Measurements from ENCODE around the gene KCNC2. TPM values are rescaled to one million over a fixed set of nuclear protein-coding genes. Genes with fewer than 3 reads are reported as not detected.
A peak's percentile ranks its signal among the peaks of the same experiment; 100 is the strongest.

The KCNC2 gene
- polyA plus RNA-seq, 1 donor from 2014 or later: 7.4 TPM

- Histone ChIP-seq H3K4me2 (ENCODE audit: low read length) (no peak overlapping the region), H3K36me3 (ENCODE audit: insufficient read depth, low read length) (no peaks in the 10 kb centered on the region), H3K9ac (ENCODE audit: low read length) (no peak overlapping the region), H3K27me3 (ENCODE audit: insufficient read depth, low read depth, low read length) (no peaks in the 10 kb centered on the region), H2AFZ (ENCODE audit: low read depth, low read length) (no peak overlapping the region), H3K27ac (ENCODE audit: low read length) (no peak overlapping the region), H3F3A (ENCODE audit: insufficient read depth, low read length, poor library complexity, severe bottlenecking) (no peaks in the 10 kb centered on the region), H3K9me2 (ENCODE audit: insufficient read depth, low read length) (no peaks in the 10 kb centered on the region), H4K20me1 (ENCODE audit: insufficient read depth) (no peaks in the 10 kb centered on the region), H3K79me2 (replicated peaks; ENCODE audit: insufficient read depth, low read length) (no peaks in the 10 kb centered on the region), H3K9me3 (ENCODE audit: low read length) (no peaks in the 10 kb centered on the region), H3K4me3 (ENCODE audit: low read length) (no peak overlapping the region)
- TF ChIP-seq EZH2 (IDR thresholded peaks at IDR 0.05; ENCODE audit: borderline replicate concordance, insufficient read depth, low read length, poor library complexity, severe bottlenecking) (no peak), RAD21 (conservative IDR thresholded peaks at IDR 0.05) (no peak), REST (IDR thresholded peaks at IDR 0.05; ENCODE audit: borderline replicate concordance) (no peak)
Measured at GRCh38 chr12:75065482-75065881, 144.2 kb downstream of the KCNC2 start.

DNA sequence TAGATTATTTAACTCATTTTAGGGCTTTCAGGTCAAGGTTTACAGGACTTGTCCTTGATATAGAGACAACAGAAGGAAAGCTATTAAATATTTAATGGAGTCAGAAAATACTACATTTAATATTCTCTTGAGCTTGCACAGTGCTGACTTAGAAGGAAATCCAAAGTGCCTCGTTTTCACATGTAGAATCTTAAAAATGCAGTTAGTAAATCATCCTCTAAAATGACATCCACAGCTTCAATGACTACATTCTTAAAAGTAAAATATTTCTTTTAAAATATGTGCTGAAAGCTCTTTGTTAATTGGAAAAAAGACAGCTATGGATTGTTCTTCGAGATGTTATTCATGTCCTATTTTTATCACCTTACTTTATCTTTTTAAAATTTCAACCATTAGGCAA, 146.9 kb downstream of the KCNC2 start:
- TF ChIP-seq EP300 (conservative IDR thresholded peaks at IDR 0.05; ENCODE audit: poor library complexity, severe bottlenecking) (no peak), POLR2AphosphoS5 (IDR thresholded peaks at IDR 0.05) (no peak), CTCF (IDR thresholded peaks at IDR 0.05; ENCODE audit: poor library complexity, severe bottlenecking) (no peak), RAD21 (conservative IDR thresholded peaks at IDR 0.05) (no peak)
- Histone ChIP-seq H3K27me3 (ENCODE audit: insufficient read depth, low read depth, low read length) (no peaks in the 10 kb centered on the region), H3K27ac (ENCODE audit: low read length) (no peak overlapping the region), H3K9me2 (ENCODE audit: insufficient read depth, low read length) (no peaks in the 10 kb centered on the region), H3K9me3 (ENCODE audit: low read length) (no peaks in the 10 kb centered on the region), H3K4me3 (ENCODE audit: low read length) (no peak overlapping the region), H4K20me1 (ENCODE audit: insufficient read depth) (no peaks in the 10 kb centered on the region), H3K9ac (ENCODE audit: low read length) (no peak overlapping the region), H3K79me2 (replicated peaks; ENCODE audit: insufficient read depth, low read length) (no peaks in the 10 kb centered on the region), H3K36me3 (ENCODE audit: insufficient read depth, low read length) (no peaks in the 10 kb centered on the region), H3F3A (ENCODE audit: insufficient read depth, low read length, poor library complexity, severe bottlenecking) (no peaks in the 10 kb centered on the region), H3K4me2 (ENCODE audit: low read length) (no peak overlapping the region), H2AFZ (ENCODE audit: low read depth, low read length) (no peak overlapping the region)

- H3K27me3 ChIP-seq (ENCODE audit: insufficient read depth, low read depth, low read length): no peaks in the 10 kb centered on the region
- H2AFZ ChIP-seq (ENCODE audit: low read depth, low read length): no peak overlapping the region
- H3K79me2 ChIP-seq (replicated peaks; ENCODE audit: insufficient read depth, low read length): no peaks in the 10 kb centered on the region
- H3F3A ChIP-seq (ENCODE audit: insufficient read depth, low read length, poor library complexity, severe bottlenecking): no peaks in the 10 kb centered on the region
- H3K36me3 ChIP-seq (ENCODE audit: insufficient read depth, low read length): no peaks in the 10 kb centered on the region
- no peak overlapping the region for H3K4me2 ChIP-seq (ENCODE audit: low read length)
- H3K27ac ChIP-seq (ENCODE audit: low read length): no peak overlapping the region
- no peaks in the 10 kb centered on the region for H3K9me3 ChIP-seq (ENCODE audit: low read length)
- no peaks in the 10 kb centered on the region for H4K20me1 ChIP-seq (ENCODE audit: insufficient read depth)
- H3K4me3 ChIP-seq (ENCODE audit: low read length): no peak overlapping the region
- no peaks in the 10 kb centered on the region for H3K9me2 ChIP-seq (ENCODE audit: insufficient read depth, low read length)
- no peak for TF ChIP-seq MXI1 (conservative IDR thresholded peaks at IDR 0.05; ENCODE audit: poor library complexity, severe bottlenecking)
- no peak for TF ChIP-seq CTCF (IDR thresholded peaks at IDR 0.05; ENCODE audit: poor library complexity, severe bottlenecking)
- TF ChIP-seq SMC3 (conservative IDR thresholded peaks at IDR 0.05; ENCODE audit: poor library complexity): peak; percentile 36
- TF ChIP-seq RAD21 (conservative IDR thresholded peaks at IDR 0.05): peak; percentile 34
- H3K9ac ChIP-seq (ENCODE audit: low read length): no peak overlapping the region
Measured at GRCh38 chr12:75058228-75058627, 151.4 kb downstream of the KCNC2 start.
